ENCODE data around the gene BACH2. TPM values are rescaled to one million over a fixed set of nuclear protein-coding genes. Genes with fewer than 3 reads are reported as not detected.
A peak's percentile ranks its signal among the peaks of the same experiment; 100 is the strongest.
"Not testable (repeated sequence)": the region's sequence is repeated elsewhere in the genome, so short reads cannot be mapped to it uniquely, and the experiment has no call there.

BACH2 gene
- total and polyA plus RNA-seq, 4 donors = 0.78 to 17.4 (median 3.2) TPM

DNA sequence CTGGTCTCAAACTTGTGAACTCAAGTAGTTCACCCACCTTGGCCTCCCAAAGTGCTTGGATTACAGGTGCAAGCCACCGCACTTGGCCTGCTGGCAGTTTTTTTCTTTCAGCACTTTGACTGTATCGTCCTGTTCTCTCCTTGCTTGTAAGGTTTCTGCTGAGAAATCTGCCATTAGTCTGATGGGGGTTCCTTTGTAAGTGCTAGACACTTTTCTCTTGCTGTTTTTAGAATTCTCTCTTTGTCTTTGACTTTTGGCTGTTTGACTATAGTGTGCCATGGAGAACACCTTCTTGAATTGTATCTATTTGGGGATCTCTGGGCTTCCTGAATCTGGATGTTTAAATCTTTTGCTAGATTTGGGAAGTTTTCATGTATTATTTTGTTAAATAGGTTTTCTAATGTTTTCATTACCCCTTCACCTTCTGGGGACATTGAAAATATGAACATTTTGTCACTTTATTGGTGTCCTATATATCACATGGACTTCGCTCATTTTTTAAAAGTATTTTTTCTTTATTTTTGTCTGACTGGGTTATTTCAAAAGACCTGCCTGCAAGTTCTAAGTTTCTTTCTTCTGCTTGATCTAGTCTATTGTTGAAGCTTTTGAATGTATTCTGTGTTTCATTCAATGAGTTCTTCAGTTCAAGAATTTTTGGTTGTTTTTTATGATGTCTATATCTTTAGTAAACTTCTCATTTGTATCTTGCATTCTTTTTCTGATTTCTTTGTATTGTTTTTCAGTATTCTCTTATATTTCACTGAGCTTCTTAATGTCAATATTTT is 380.3 kb downstream of the BACH2 start:
- no peak overlapping the region for H3K27ac ChIP-seq (ENCODE audit: low read depth in 1 of 2, low read length in 1 of 2)
- ATAC-seq (ENCODE audit: insufficient read depth, low FRiP score) (no peak), DNase-seq (no peak)
- no peaks in the 10 kb centered on the region for H3K36me3 ChIP-seq (ENCODE audit: control insufficient read depth in 4 of 4, insufficient read depth in 4 of 4, low read length in 4 of 4)
- 94 to 96% methylated on average over 3 of the region's 3 CpGs for whole genome bisulfite sequencing, 2 donors
- no peaks in the 10 kb centered on the region for H3K27me3 ChIP-seq (ENCODE audit: control insufficient read depth in 3 of 3, insufficient read depth in 3 of 3, low read length in 2 of 3)
- no peak overlapping the region for H3K9ac ChIP-seq (ENCODE audit: insufficient read depth in 1 of 2, low read length in 2 of 2)
- TF ChIP-seq, protein P1, sequence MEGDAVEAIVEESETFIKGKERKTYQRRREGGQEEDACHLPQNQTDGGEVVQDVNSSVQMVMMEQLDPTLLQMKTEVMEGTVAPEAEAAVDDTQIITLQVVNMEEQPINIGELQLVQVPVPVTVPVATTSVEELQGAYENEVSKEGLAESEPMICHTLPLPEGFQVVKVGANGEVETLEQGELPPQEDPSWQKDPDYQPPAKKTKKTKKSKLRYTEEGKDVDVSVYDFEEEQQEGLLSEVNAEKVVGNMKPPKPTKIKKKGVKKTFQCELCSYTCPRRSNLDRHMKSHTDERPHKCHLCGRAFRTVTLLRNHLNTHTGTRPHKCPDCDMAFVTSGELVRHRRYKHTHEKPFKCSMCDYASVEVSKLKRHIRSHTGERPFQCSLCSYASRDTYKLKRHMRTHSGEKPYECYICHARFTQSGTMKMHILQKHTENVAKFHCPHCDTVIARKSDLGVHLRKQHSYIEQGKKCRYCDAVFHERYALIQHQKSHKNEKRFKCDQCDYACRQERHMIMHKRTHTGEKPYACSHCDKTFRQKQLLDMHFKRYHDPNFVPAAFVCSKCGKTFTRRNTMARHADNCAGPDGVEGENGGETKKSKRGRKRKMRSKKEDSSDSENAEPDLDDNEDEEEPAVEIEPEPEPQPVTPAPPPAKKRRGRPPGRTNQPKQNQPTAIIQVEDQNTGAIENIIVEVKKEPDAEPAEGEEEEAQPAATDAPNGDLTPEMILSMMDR (IDR thresholded peaks at IDR 0.05; ENCODE audit: control extremely low read depth, extremely low read depth) = no peak
- H3K4me3 ChIP-seq = no peak overlapping the region
- no peaks in the 10 kb centered on the region for H3K4me1 ChIP-seq (ENCODE audit: control insufficient read depth in 5 of 5, insufficient read depth in 5 of 5, low read length in 5 of 5)
- peaks cover 0 to 13% (median 2%) of the 10 kb centered on the region in 4 donors for H3K9me3 ChIP-seq (ENCODE audit: control insufficient read depth in 4 of 4, insufficient read depth in 3 of 4, low read length in 3 of 4)

DNA sequence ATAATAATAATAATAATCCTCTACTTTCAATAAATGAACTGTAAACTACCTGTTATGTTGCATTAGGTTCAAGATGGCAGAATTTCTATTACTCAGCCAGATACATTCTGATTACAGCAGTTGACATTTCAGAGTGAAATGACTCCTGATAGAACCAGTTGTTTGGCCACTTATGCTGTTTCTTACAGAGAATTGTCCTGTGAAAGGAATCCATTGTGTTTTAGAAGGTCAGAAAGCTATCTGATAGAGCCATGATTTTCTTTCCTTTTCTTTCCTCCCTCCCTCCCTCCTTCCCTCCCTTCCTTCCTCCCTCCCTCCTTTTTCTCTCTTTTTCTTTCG is 385.8 kb downstream of the BACH2 start:
- WGBS, 2 donors = 28 to 39% methylated on average over 1 of the region's 1 CpG

DNA sequence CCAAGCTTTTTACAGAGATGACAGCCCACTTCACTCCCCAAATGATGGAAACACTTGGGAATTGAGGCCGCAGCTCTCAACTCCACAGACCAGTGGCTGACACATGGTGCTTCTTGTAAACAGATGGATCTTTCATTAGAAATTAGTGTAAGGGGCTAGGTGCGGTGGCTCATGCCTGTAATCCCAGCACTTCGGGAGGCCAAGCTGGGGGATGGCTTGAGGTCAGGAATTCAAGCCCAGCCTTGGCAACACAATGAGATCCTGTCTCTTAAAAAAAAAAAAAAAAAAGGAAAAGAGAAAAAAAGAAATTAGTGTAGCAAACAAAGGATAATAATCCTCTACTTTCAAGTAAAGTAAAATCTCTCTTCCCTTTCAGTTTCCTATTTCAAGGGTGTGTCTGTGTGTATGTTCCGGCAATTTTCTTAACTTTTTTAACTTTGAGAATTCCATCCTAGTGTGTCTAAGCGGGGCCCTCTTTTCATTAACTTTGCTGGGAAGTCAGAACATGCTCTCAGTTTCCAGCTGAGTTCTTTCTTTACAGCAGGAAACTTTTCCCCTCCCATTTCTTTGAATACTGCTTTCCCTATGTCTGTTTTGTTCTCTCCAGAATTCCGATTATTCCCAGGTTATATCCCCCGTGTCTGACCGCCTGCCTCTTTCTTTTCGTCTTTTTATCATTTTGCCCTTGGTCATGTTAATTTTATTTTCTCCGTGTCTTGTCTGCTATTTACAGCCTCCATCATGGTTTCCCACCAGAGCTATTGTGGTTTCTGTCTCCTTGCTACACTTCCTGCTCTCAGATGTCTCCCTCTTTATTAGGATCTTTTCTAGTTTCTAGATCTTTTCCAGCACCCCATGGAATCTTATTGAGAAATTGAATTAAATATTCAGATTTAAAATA is 386.4 kb downstream of the BACH2 start:
- H3K4me3 ChIP-seq; H3K36me3 ChIP-seq (ENCODE audit: control insufficient read depth in 4 of 4, insufficient read depth in 4 of 4, low read length in 4 of 4); DNase-seq; H3K27me3 ChIP-seq (ENCODE audit: control insufficient read depth in 3 of 3, insufficient read depth in 3 of 3, low read length in 2 of 3); H3K27ac ChIP-seq (ENCODE audit: low read depth in 1 of 2, low read length in 1 of 2); H3K4me1 ChIP-seq (ENCODE audit: control insufficient read depth in 5 of 5, insufficient read depth in 5 of 5, low read length in 5 of 5); H3K9ac ChIP-seq (ENCODE audit: insufficient read depth in 1 of 2, low read length in 2 of 2); ATAC-seq (ENCODE audit: insufficient read depth, low FRiP score); H3K9me3 ChIP-seq (ENCODE audit: control insufficient read depth in 4 of 4, insufficient read depth in 3 of 4, low read length in 3 of 4): not testable (repeated sequence)
- WGBS, 2 donors = 57 to 74% methylated on average over 10 of the region's 10 CpGs

More for the DNA sequence above, 385.8 kb downstream of the BACH2 start:
- H3K4me3 ChIP-seq = no peak overlapping the region
- H3K27ac ChIP-seq (ENCODE audit: low read depth in 1 of 2, low read length in 1 of 2) = no peak overlapping the region
- H3K9me3 ChIP-seq (ENCODE audit: control insufficient read depth in 4 of 4, insufficient read depth in 3 of 4, low read length in 3 of 4) = peaks cover 0 to 3% (median under 1%) of the 10 kb centered on the region in 4 donors
- H3K9ac ChIP-seq (ENCODE audit: insufficient read depth in 1 of 2, low read length in 2 of 2) = no peak overlapping the region
- no peak for DNase-seq
- H3K36me3 ChIP-seq (ENCODE audit: control insufficient read depth in 4 of 4, insufficient read depth in 4 of 4, low read length in 4 of 4) = no peaks in the 10 kb centered on the region
- H3K4me1 ChIP-seq (ENCODE audit: control insufficient read depth in 5 of 5, insufficient read depth in 5 of 5, low read length in 5 of 5) = no peaks in the 10 kb centered on the region
- no peak for ATAC-seq (ENCODE audit: insufficient read depth, low FRiP score)
- no peaks in the 10 kb centered on the region for H3K27me3 ChIP-seq (ENCODE audit: control insufficient read depth in 3 of 3, insufficient read depth in 3 of 3, low read length in 2 of 3)
- TF ChIP-seq, protein P1 (IDR thresholded peaks at IDR 0.05; ENCODE audit: control extremely low read depth, extremely low read depth) = no peak

DNA sequence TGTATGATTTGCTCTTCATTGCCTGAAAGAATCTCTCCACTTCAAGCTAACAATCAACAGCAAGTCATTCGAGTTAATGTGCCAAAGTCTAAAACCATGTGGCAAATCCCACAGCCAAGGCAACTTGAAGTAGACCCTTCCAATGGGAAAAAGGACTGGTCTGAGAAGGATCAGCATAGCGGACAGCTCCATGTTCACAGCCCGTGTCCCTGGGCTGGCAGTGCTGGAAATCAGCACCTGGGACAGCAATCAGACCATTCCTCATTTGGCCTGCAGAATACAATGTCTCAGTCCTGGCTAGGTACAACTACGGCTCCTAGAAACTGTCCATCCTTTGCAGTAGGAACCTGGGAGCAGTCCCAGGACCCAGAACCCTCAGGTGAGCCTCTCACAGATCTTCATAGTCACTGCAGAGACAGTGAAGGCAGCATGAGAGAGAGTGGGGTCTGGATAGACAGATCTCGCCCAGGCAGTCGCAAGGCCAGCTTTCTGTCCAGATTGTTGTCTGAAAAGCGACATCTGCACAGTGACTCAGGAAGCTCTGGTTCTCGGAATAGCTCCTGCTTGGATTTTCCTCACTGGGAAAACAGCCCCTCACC is 401.3 kb downstream of the BACH2 start:
- Histone ChIP-seq H3K27ac (ENCODE audit: low read depth in 1 of 2, low read length in 1 of 2) (no peak overlapping the region), H3K27me3 (ENCODE audit: control insufficient read depth in 3 of 3, insufficient read depth in 3 of 3, low read length in 2 of 3) (peaks cover 0 to 8% (median 0%) of the 10 kb centered on the region in 3 donors), H3K9ac (ENCODE audit: insufficient read depth in 1 of 2, low read length in 2 of 2) (no peak overlapping the region), H3K4me3 (no peak overlapping the region), H3K36me3 (ENCODE audit: control insufficient read depth in 4 of 4, insufficient read depth in 4 of 4, low read length in 4 of 4) (no peaks in the 10 kb centered on the region), H3K9me3 (ENCODE audit: control insufficient read depth in 4 of 4, insufficient read depth in 3 of 4, low read length in 3 of 4) (peaks cover 0 to 2% (median 0%) of the 10 kb centered on the region in 4 donors), H3K4me1 (ENCODE audit: control insufficient read depth in 5 of 5, insufficient read depth in 5 of 5, low read length in 5 of 5) (no peaks in the 10 kb centered on the region)
- TF ChIP-seq, protein P1 (IDR thresholded peaks at IDR 0.05; ENCODE audit: control extremely low read depth, extremely low read depth) = no peak
- DNase-seq (peak; percentile 75 to 88 (median 78)), ATAC-seq (ENCODE audit: insufficient read depth, low FRiP score) (no peak)
- 45 to 52% methylated on average over 8 of the region's 8 CpGs for WGBS, 2 donors
